ENCODE results near the gene ARFIP1. TPM values are rescaled to one million over a fixed set of nuclear protein-coding genes. Genes with fewer than 3 reads are reported as not detected.

ARFIP1 gene
- total and polyA plus RNA-seq, 9 of the 15 experiments (the other 6 are each of a cell fraction or from before 2014, with no cell fraction given) = 14.1 to 25.1 (median 20.9) TPM

DNA sequence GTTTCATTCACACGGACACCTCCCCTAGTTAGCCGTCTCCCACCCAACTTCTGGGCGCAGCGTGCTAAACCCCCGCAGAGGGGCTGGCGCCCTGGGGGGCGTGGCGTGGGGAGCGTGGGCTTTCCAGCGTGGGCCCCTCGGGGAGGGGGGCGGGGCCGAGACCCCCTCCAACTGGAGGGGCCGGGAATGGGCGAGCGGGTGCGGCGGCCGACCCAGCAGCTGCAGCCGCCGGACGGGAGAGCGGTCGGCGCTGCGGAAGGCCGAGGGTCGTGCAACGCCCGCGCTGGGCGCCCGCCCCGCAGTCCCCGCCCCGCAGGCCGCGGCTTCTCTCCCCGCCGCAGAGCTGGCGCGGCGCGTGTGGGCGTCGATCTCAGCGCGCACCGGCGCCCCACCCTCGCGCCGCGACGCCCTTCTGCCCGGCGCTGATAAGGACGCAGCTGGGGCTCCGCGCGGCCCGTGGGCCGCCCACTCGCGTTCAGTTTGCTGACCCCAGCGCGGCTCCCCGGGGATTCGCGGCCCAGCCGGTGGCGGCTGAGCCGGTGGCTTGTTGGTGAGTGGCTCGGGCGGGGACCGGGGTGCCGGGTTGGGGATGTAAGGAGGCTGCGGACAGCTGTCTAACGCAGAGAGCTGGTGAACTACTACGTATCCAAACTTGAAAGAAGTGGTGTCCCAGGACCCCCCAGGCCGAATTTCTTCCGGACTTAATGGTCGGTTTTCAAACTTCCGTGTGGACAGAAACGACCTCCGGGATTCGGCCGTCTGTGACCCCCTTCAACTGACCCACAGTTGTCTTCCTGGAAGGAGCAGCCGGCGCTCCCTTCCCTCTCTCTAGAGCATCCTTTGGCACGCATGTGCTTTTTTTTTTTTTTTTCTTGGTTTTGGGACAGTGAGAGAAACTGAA lies 157.8 kb downstream of the ARFIP1 start (continued):
- TF ChIP-seq, protein P1, sequence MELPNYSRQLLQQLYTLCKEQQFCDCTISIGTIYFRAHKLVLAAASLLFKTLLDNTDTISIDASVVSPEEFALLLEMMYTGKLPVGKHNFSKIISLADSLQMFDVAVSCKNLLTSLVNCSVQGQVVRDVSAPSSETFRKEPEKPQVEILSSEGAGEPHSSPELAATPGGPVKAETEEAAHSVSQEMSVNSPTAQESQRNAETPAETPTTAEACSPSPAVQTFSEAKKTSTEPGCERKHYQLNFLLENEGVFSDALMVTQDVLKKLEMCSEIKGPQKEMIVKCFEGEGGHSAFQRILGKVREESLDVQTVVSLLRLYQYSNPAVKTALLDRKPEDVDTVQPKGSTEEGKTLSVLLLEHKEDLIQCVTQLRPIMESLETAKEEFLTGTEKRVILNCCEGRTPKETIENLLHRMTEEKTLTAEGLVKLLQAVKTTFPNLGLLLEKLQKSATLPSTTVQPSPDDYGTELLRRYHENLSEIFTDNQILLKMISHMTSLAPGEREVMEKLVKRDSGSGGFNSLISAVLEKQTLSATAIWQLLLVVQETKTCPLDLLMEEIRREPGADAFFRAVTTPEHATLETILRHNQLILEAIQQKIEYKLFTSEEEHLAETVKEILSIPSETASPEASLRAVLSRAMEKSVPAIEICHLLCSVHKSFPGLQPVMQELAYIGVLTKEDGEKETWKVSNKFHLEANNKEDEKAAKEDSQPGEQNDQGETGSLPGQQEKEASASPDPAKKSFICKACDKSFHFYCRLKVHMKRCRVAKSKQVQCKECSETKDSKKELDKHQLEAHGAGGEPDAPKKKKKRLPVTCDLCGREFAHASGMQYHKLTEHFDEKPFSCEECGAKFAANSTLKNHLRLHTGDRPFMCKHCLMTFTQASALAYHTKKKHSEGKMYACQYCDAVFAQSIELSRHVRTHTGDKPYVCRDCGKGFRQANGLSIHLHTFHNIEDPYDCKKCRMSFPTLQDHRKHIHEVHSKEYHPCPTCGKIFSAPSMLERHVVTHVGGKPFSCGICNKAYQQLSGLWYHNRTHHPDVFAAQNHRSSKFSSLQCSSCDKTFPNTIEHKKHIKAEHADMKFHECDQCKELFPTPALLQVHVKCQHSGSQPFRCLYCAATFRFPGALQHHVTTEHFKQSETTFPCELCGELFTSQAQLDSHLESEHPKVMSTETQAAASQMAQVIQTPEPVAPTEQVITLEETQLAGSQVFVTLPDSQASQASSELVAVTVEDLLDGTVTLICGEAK (IDR thresholded peaks at IDR 0.05) = no peak
- TF ChIP-seq, protein P1 (CRISPR knock-in tag; IDR thresholded peaks at IDR 0.05) = no peak
- no peak for TF ChIP-seq PREB (CRISPR knock-in tag; IDR thresholded peaks at IDR 0.05)
- no peak for TF ChIP-seq ZSCAN29 (IDR thresholded peaks at IDR 0.05)
- no peak for TF ChIP-seq TCF7 (IDR thresholded peaks at IDR 0.05; ENCODE audit: borderline replicate concordance)
- no peak for TF ChIP-seq HIVEP1 (CRISPR knock-in tag; IDR thresholded peaks at IDR 0.05)
- no peak for TF ChIP-seq POLR3G (IDR thresholded peaks at IDR 0.05; ENCODE audit: extremely low read depth, insufficient read length, insufficient replicate concordance)
- no peak for TF ChIP-seq NFE2L1 (tag; IDR thresholded peaks at IDR 0.05; ENCODE audit: borderline replicate concordance, low read depth)
- TF ChIP-seq ZBTB1 (CRISPR knock-in tag; IDR thresholded peaks at IDR 0.05; ENCODE audit: borderline replicate concordance, low read depth) = peak; percentile 88; the same call in 1 of the 2 replicates
- TF ChIP-seq FOXJ2 (tag; IDR thresholded peaks at IDR 0.05) = no peak
- TF ChIP-seq PYGO2 (tag; IDR thresholded peaks at IDR 0.05) = no peak
- TF ChIP-seq, protein P2, sequence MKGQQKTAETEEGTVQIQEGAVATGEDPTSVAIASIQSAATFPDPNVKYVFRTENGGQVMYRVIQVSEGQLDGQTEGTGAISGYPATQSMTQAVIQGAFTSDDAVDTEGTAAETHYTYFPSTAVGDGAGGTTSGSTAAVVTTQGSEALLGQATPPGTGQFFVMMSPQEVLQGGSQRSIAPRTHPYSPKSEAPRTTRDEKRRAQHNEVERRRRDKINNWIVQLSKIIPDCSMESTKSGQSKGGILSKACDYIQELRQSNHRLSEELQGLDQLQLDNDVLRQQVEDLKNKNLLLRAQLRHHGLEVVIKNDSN (CRISPR knock-in tag; IDR thresholded peaks at IDR 0.05) = no peak
- no peak for TF ChIP-seq EP400 (IDR thresholded peaks at IDR 0.05)
- TF ChIP-seq ZNF384 (IDR thresholded peaks at IDR 0.05; ENCODE audit: low read depth, low read length) = no peak
- no peak for TF ChIP-seq ETV5 (CRISPR knock-in tag; IDR thresholded peaks at IDR 0.05; ENCODE audit: low read depth)
- peak; percentile 64 for TF ChIP-seq EGR1 (conservative IDR thresholded peaks at IDR 0.05)
- no peak for TF ChIP-seq XRCC4 (IDR thresholded peaks at IDR 0.05; ENCODE audit: extremely low read depth, insufficient read depth, insufficient read length)
- TF ChIP-seq ZNF766 (CRISPR knock-in tag; conservative IDR thresholded peaks at IDR 0.05) = no peak
